A673 (cell line): ENCODE results near the gene THOC6.

Experiments used
- EZH2 ChIP-seq: fragments of 200-600 bp; sonication (generic); IDR thresholded peaks from 2 replicates; pipeline ENCODE4 v1.6.1; 2017; ENCODE audit warnings: borderline replicate concordance, low read depth, mild to moderate bottlenecking, mixed read lengths, antibody characterized with exemption, low read length; ENCODE audit not compliant: poor library complexity, severe bottlenecking
- TF ChIP-seq, protein P1 (sequence below): fragments of 300-800, 200-600 bp; sonication (generic); conservative IDR thresholded peaks from 2 replicates; pipeline ENCODE4 v1.5.1; 2017; ENCODE audit warnings: low read depth, mild to moderate bottlenecking, antibody characterized with exemption, low read length, moderate library complexity, mixed read lengths

DNA sequence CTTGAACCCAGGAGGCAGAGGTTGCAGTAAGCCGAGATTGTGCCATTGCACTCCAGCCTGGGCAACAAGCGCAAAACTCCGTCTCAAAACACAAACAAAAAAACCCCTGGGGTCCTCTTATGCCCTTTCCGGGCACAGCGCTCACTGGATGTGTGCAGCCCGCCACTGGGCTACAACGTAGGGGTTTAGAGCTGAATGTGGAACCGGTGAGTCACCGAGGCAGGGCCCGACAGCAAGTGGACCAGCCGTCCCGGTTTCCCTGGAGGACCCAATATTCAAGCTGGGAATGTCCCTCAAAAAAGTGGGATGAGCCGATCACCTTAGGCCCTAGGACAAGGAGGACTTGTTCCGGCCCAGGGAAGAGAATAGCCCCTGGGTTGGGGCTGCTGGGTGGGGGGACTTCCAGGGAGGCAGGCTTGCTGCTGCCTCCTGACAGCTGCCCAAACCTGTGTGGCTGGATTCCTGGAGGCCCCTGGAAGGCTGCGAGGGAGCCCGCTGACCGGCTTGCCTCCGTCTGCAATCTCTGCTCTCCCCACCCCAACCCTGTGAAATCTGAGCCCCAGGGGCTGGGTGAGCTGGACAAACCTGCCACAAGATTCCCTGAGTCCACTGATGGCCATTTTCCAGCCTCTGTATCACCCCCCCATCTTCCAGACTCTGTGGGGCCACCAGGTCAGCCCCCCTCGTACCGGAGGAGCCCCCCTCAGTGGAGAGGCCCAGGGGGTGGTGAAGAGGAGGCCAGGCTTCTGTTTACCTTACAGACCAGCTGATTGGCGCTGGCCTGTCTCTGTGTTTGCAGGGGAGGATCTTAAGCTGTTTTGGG lies 14.1 kb upstream of the THOC6 start:
- TF ChIP-seq EZH2 = no peak
- TF ChIP-seq, protein P1, sequence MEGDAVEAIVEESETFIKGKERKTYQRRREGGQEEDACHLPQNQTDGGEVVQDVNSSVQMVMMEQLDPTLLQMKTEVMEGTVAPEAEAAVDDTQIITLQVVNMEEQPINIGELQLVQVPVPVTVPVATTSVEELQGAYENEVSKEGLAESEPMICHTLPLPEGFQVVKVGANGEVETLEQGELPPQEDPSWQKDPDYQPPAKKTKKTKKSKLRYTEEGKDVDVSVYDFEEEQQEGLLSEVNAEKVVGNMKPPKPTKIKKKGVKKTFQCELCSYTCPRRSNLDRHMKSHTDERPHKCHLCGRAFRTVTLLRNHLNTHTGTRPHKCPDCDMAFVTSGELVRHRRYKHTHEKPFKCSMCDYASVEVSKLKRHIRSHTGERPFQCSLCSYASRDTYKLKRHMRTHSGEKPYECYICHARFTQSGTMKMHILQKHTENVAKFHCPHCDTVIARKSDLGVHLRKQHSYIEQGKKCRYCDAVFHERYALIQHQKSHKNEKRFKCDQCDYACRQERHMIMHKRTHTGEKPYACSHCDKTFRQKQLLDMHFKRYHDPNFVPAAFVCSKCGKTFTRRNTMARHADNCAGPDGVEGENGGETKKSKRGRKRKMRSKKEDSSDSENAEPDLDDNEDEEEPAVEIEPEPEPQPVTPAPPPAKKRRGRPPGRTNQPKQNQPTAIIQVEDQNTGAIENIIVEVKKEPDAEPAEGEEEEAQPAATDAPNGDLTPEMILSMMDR = no peak
